Activated T-cell treated with anti-CD3 and anti-CD28 coated beads for 24 hours (primary cell): Measurements from ENCODE around the gene HOTAIR.

Experiments
- DNase-seq: peaks from one replicate; pipeline ENCODE4 v3.0.0-alpha.2; 2020; ENCODE audit warnings: low read depth

HOTAIR gene

DNA sequence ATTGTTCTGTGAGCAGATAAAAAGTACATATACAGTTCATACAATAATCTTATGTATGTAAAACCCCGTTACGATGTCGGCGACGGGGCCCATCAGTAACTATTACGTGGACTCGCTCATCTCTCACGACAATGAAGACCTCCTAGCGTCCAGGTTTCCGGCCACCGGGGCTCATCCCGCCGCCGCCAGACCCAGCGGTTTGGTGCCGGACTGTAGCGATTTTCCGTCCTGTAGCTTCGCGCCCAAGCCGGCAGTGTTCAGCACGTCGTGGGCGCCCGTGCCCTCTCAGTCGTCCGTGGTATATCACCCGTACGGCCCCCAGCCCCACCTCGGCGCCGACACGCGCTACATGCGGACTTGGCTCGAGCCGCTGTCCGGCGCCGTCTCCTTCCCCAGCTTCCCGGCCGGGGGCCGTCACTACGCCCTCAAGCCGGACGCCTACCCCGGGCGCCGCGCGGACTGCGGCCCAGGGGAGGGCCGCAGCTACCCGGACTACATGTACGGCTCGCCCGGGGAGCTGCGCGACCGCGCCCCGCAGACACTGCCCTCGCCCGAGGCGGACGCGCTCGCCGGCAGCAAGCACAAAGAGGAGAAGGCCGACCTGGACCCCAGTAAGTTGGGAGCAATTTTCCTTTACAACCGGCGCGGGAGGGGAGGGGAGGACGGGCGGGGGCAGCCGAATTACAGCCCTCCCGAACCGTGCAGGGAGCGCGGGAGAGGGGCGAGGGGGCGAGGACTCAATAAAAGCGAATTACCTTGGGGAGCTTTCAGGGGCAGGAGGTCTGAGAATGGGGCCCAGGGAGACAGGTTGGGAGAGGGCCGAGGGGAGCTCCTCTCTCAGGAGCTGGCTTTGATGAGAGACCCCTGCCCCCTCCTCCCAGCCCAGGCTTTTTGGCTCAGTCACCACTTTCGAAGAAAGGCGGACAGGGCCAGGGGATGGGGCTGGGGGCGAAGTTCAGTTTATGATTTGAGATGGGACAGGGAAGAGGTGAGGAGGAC, 25.7 kb upstream of the HOTAIR start, which contains the start of gene HOXC9:
Gene HOXC9 (plus strand): TSS at position 46 of the 999 bp plus-strand sequence. CDS start 28 bp downstream, at position 74.
- no peak for DNase-seq

DNA sequence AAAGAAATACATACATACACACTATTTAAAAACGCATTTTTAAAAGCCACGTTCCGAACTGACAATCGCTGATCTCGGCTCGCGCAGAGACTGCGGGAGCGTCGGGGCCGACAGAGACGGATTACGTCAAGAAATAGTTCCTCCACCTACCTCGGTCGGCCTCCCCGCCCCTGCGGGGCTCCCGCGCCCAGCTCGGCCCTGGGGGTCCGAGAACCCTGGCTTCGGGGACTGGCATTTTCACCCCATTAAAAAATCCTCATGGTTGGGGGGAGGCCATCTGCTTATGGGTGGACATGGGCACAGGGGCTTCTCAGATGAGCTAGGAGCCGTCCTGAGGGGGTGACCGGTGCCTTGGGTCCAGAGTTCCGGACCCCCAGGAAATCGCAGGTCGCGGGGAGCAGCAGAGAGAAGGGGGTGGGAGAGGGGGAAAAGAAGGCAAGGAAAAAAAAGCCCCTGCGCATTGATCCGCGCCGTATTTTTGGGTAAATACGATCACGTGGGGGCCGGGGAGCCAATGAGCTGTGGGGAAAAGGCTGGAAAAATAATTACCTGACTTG, 24.9 kb upstream of the HOTAIR start:
- DNase-seq, result no peak

DNA sequence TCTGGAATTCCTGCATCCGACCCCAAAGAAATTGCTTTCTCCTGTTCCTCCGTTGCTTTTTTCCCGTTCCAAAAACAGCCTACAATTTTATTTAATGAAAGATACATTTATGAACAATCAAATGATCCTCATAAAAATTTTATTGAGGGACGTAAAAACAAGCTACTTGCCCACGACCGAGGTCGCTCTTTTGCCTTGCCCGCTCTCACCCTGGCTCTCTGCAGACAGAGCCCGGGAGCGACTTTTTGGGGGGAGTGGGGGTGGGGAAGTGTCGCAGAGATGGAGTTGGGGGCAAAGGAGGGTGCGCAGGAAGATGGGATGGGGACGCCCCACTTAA, 24.1 kb upstream of the HOTAIR start:
- no peak for DNase-seq

DNA sequence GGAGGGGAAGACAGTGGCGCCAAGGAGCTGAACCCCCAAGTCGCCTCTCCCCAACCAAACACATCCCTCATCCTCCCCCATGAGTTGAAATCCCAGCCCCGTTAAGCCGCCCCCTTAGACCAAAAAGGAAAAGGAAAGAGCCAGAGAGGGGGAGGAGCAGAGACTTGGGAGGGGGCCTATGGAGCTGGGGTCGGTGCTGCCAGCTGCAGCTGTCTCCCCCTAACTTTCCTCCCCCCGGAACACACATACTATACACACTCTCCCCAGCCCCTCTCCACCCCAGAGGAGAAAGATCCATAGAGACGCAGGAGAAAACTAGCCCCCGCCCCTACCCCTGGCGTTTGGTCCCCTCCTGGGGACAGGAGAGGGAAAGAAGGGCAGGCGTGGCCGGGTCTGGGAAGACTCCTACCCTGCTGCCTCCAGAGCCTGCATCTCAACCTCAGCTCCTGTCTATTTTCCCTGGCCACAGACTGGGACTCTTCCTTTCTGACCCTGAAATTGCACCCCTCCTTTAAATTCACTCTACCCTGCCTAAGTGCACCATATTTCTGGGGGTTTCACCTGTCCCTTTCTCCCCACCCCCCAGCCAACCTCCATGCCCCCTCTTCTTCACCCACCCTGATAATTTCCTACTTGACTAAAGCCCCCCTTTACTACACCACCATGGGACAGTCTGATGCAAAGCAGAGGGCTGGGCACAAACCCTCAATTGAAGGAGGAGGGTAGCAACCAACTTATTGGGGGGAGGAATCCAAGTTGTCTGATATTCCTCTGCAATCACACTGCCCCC, 23.6 kb upstream of the HOTAIR start:
- DNase-seq, result no peak

DNA sequence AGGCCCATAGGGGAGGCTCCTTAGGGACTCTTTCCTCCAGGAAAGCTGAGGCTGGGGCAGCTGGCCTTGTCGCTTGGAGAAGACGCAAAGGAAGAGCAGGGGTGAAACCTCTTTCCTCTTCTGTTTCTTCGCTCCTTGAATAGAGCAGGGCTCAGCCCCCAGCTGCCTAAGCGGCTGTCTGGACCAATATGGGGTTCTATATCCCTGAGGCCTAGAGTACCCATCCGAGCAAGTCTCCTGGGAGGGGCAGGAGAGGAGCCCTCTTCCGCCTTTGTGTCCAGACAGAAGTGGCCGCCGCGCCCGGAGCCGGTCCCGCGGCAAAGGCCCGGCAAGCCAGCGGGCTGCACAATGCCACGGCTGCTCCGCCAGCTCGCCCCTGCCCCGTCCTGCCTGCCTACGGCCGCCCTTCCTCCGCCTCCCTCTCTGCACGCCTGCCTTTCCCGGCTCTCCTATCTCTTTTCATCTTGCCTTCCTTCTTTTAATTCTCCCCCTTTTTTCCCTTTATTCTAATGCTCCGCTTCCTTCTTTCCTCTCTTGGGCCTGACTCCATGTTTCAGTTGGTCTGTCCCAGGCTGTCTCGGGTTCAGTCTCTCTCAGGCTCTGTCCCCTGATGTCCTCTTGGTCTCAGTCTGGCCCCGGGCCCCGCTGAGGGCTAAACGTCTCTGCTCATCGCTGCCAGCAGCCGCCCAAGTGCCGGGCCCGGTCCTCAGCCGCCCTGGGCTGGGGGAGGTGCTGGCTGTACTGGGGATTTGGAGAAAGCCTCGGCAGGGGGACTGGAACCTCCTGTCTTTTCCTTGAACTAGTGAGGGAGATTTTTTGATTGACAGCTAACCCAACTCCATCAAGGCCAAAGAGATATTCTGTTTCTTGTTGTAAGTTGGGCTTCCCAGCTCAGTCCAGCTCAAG, 22.7 kb upstream of the HOTAIR start:
- no peak for DNase-seq

DNA sequence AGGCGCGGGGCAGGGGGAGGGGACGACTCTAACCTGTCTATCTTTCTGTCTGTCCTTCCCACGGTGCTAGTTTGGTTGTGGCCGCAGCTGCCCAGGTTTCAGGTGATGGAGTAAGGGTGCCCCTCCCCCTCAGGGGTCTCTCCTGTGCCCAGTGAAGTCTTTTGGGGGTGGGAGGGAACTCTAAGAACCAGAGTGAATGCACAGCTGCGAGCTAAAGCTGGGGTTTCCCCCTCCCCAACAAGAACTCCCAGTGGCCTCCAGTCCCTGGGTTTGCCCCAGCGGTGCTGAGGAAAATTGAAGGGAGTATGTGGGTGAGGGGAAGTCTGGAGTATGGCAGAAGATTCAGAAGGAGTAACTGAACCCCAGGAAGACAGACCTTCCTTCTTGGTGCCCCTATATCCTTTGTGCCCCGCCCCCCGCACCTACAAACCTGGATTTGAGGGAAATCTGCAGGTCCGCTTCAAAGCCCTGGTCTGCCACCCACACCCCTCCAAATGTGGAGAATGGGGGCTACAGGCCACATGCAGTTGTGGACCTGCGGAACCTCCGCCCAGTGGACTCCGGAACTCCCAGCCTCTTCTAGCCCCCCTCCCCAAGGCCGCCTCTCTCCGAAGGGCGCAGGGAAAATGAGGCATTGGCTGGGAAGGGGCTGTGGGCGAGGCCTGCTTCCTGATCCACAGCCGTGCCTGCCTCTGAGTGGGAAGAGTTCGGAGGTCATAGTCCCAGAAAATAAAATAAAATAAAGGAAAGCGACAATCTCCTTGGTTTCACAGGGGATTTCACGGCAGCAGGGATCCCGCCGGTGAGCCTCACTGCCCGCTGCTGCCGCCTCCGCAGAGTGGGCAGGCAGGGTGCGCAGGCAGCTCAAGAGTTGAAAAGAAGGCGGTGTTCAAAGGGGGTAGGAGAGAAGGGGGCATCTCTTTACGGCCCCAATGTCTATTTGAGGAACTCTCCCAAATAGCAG, 21.8 kb upstream of the HOTAIR start:
- DNase-seq, result no peak

DNA sequence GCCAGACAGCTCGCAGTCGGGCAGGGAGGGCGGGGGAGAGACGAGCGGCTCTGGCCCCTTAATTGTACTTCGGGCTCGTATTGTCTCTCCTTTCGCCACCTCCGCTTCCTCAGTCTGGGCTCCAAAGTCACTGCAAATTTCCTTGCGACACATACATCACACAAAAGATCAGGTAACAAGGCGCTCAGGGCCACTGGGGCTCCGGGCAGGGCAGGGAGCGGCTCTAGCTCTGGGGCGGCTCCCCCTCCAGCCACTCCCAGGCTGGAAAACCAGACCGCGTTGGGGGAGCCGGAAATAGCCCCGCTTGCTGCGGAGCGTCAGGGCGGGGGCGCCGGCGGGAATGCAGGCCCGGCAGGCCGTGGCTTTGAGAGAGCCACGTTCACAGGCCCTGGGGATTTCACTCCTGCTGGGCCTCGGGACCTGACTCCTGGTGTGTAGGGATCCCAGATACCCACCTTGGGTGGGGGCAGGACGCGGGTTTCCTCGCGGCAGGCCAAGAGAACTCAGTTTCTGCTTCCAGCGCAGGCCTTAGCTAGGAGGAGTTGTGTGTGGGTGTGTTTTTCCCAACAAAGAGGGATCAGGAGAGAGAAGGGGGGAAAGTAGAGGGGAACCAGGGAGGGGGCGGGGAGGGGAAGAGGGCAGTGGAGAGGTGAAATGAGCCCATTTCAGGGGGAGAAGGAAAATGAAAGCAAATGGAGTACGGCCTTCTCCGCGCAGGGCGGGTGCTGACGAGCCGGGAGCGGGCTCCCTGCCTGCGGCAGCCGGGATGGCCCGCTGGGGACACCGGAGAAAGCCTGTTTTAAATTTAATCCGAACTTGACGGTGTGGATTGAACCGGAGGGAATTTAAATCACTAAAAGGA, 20.9 kb upstream of the HOTAIR start:
- no peak for DNase-seq

DNA sequence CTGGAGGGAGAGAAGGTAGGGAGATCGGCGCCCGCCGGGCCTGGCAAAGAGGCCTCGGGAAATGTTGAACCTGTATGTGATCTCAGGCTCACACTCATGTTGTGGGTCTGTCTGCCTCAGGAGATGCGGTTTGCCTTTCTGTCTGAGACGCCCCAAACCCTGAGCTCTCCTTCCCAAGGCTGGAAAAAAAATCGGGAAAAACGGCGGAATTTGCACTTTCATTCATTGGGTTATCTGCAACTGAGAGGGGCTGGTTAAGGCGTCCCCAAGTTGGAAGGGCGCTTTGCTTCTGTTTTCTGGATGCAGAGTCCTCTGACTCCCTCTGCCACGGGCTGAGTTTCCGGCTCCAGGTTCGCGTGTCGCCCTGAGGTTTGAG, 20.2 kb upstream of the HOTAIR start:
- DNase-seq, result no peak

DNA sequence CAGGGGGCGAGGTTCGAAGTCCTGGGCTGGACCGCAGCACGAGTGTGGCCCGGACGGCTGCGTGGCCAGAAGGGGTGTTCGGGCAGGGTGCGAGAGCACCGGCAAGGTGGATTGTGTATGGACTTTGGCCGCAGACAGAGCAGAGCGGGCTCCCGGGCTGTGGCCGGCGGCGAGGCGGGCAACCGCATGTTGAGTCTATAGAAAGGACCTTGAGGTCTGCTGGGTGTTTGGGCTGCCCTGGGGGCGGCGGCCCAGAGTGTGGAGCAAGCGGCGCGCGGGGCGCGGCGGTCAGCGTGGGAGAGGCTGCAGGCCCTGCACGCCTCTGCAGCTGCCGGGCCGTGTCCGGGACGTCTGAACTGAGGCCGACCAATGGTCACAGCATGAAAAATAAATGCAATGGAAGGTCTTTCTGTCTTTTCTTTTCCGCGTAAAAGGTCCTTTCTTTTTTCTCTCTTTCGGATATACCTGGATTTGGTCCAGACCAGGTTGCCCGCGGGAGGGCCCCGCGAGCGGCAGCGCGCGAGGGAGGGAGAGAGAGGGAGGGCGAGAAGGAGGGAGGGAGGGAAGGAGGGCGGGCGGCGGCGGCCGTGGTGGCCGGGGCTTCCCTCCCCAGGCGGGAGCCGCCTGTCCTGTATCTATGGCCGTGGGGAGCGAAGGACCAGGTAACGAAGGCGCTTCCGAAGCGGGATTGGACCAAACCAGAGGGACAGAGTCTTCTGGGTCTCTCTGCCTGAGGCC, 19.7 kb upstream of the HOTAIR start:
- no peak for DNase-seq

DNA sequence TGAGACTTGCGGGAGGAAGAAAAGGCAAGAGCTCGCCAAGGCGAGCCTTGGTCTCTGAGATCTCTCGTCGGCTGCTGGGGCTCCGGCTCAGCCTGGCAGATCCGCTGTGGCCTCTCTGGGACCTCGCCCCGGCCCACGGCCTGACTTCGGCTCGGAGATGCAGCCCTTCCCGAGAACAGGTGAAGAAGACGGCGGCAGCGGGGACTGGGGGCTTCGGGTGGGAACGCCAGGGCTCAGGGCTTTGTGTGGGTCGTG, 19.2 kb upstream of the HOTAIR start:
- no peak for DNase-seq

DNA sequence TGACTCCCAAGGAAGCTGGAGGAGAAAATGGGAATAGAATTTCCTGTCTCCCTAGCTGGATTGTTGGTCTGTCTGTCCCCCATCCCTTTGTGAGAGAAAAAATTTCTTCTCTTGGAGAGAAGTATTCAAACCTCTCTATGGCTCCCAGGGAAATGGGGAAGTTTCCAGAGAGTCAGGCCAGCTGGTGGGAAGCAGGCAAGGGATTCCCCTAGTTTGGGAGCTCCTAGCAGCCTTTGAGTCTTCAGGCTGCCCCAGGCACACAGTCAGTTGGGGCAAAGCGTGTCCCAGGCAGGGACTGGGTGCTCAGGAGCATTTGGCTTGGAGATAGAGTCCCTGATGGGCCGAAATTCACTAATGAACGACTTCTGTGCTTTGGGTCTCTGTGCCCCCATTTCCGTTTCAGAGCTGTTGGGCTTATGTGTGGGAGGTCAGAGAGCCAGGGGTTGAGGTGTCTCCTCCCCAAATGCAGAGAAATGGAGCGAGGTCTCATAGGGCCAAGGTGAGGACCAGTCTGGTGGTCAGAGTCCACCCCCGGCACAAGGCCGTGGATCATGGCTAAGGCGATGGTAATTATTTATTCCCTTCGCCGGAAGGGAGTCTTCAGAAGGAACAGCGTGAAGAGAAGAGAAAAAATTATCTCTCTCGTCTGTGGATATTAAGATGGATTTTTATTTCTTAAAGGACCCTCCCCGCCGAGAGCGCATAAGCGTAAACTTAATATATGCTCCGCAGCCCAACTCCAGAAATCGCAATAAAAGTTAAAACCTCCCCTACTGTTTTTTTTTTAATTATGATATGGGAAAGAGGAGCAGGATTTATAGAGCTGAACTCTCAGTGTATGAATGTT, 18.6 kb upstream of the HOTAIR start:
- DNase-seq, result no peak

DNA sequence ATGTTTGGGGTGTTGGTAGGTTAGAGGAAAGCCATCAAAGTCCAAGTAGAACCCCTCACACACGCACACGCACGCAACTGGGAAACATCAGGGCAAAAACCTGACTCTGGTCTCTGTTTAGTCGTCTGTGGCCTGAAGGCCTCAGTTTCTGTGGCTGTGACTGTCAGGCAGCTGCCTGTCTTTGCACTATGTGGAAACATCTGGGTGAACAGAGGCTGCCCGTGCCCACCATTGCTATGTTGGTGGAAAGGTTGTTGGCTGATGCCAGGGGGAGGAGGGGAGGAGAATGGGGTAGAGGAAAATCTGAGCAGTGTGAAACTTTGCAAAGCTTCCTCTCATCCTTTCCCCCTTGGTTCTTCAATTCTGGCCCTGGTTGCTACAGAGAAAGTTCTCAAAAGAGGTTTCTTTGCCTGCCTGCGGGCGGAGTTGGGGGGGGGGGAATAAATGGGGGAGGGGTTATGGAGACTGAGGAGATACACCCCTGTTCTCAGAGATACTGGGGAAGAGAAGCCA, 17.7 kb upstream of the HOTAIR start:
- DNase-seq, result no peak

DNA sequence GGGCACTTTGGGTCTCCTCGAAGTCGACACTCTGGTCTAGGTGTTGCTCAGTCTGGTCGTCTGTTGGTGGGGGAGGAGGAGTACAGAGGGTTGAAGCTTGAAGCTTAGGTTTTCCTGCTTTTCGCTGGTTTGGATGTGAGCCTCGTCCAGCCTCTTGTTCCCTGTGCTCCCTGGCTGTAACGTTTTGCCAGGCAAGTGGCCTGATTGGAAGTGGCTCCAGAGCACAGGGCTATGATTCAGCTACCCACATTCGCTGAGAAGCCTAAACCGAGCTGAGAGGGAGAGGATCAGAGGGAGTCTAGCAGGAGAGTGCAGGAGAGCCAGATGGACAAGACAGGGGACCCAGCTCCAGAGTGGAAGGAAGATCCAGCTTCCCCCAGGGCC, 16.3 kb upstream of the HOTAIR start:
- no peak for DNase-seq

DNA sequence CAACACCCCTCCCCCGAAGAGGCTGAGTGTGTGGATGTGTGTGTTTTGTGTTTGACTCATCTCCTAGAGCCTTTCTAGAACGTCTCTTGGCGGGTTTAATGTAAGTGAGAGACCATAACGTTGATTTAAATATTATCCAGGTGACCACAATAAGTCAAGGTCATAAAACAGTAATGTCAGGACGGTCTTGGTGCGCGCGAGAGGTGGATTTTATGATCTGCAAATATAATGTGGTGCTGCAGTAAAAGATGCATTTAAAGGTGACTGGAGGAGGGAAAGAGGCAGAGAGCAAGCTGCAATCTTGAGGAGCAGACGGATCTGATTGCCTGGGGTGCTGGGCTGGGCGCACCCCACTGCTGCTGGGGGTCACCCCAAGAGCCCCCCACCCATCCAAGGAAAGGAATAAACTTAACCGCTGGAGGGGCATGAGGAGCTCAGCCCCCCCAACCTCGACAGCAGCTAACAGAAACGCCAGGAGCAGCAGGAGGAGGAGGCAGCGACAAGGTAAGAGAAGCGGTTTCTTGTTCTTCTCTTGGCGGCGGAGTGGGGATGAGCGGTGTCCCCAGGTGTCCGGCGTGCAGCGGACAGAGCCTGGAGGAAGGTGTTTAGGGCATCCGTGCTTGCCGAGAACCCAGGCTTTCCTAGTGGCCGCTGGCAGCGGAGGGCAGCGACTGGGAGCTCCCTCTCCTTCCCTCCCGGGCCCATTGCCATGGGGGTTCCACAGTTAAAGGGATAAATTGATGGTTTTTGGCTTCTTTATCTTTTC, 15.7 kb upstream of the HOTAIR start:
- no peak for DNase-seq

DNA sequence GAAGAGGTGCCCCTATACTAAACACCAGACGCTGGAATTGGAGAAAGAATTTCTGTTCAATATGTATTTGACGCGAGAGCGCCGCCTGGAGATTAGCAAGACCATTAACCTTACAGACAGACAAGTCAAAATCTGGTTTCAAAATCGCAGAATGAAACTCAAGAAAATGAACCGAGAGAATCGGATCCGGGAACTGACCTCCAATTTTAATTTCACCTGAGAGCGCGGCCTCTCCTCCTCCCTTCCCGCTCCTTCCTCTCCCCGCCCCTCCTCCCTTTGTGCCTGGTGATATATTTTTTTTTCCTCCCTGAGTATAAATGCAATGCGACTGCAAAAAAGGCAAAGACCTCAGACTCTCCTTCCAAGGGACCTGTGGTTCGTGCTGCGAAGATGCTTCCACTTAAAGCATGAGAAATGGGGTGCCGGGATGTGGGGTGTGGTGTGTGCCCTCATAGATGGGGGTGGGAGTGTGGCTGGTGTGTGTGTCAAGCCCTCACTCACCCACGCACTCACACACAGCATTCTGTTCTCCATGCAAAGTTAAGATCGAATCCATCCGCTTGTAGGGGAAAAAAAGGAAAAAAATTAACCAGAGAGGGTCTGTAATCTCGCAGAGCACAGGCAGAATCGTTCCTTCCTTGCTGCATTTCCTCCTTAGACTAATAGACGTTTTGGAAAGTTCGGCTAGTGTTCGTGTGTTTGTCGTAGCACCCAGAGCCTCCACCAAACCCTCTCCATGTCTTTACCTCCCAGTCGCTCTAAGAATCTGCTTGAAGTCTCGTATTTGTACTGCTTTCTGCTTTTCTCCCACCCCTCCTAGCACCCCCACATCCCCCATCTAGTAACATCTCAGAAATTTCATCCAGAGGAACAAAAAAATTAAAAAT, 14.7 kb upstream of the HOTAIR start:
- no peak for DNase-seq

DNA sequence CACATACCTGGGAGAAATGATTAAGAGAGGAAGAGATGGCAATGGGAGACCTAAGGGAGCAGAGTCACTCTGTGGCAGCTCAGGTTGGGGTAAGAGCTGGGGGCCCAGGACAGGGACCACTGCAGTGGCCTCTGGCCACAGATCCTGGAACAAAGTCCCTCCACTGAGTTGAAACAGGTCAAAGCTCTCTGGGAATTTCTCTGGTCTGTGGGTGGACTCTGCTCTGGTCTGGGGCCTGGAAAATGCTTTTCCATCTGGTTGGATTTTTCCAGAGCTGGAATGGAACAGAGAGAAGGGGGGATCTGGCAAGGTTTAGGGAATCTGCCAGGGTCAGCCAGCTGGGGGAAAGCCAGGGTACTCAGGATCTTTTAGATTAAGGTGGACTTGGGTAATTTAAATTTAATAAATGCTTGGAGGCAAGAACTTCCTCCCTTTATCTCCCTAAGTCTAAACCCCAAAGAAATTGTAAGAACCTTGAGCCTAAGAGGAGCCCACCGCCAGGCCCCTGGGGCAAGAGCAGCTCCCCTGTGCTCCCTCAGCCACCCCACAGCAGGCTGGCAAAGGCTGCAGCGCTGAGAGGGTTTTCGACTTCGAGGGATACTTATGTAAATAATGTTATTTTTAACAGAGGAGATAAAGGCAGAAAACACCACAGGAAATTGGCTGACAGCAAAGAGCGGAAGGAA, 13.9 kb upstream of the HOTAIR start:
- DNase-seq, result no peak
